SK-N-SH (cell line): Measurements from ENCODE around the gene LRRC8C. TPM values are rescaled to one million over a fixed set of nuclear protein-coding genes. Genes with fewer than 3 reads are reported as not detected.
A peak's percentile ranks its signal among the peaks of the same experiment; 100 is the strongest.

Experiments used
- CTCF ChIA-PET: fragments of 300-600, 350-600 bp; formaldehyde crosslinking; extraction: SDS; loops from one replicate; lab custom pipeline; 2021; lab: Yijun Ruan, JAX
- POLR2A ChIA-PET: fragments of 350-600 bp; sonication (Branson Sonifier 250); formaldehyde crosslinking; extraction: SDS; loops from one replicate; lab custom pipeline; 2020; ENCODE audit warnings: antibody characterized with exemption, inconsistent platforms; lab: Yijun Ruan, JAX
- DNase-seq: peaks from one replicate; pipeline ENCODE4 v3.0.0; 2012
- H2AFZ ChIP-seq: fragments of 200-600 bp; sonication (generic); 2 replicates; pipeline ENCODE4 v1.8.1; 2016; ENCODE audit warnings: antibody characterized with exemption, mild to moderate bottlenecking, low read depth
- H3F3A ChIP-seq: fragments of 200-600 bp; sonication (generic); replicated peaks from 2 replicates; pipeline ENCODE3; 2016; ENCODE audit warnings: antibody characterized with exemption, mild to moderate bottlenecking; ENCODE audit not compliant: insufficient read depth
- H3K27ac ChIP-seq, 2 experiments: fragments of 200-500 bp in 1 of 2; fragments of 200-600 bp in 1 of 2; sonication (Bioruptor generic) in 1 of 2; sonication (generic), shearing (Covaris generic) in 1 of 2; 2 replicates each; pipeline versions ENCODE4 v1.5.1 to v1.6.1; 2014 to 2016; ENCODE audit warnings: low read depth in 2 of 2, inconsistent platforms in 1 of 2, low read length in 1 of 2, mild to moderate bottlenecking in 1 of 2, mixed read lengths in 1 of 2
- H3K27me3 ChIP-seq: fragments of 200-600 bp; sonication (generic), shearing (Covaris generic); 2 replicates; pipeline ENCODE4 v1.6.1; 2016; ENCODE audit warnings: mixed run types; ENCODE audit not compliant: insufficient read depth
- H3K36me3 ChIP-seq, 2 experiments: fragments of 200-500 bp in 1 of 2; fragments of 200-600 bp in 1 of 2; sonication (Bioruptor generic) in 1 of 2; sonication (generic) in 1 of 2; replicated peaks in 1 of 2; 2 replicates each; pipeline versions ENCODE3 to v1.5.1; 2014 to 2016; ENCODE audit warnings: low read length in 1 of 2, mild to moderate bottlenecking in 1 of 2; ENCODE audit not compliant: insufficient read depth in 2 of 2, control insufficient read depth in 1 of 2
- H3K4me1 ChIP-seq, 2 experiments: fragments of 200-500 bp in 1 of 2; fragments of 200-600 bp in 1 of 2; sonication (Bioruptor generic) in 1 of 2; sonication (generic), shearing (Covaris generic) in 1 of 2; 2 replicates each; pipeline versions ENCODE4 v1.5.1 to v1.6.1; 2014 to 2016; ENCODE audit warnings: low read depth in 1 of 2, low read length in 1 of 2, mixed run types in 1 of 2; ENCODE audit not compliant: insufficient read depth in 2 of 2, control insufficient read depth in 1 of 2
- H3K4me2 ChIP-seq: fragments of 200-600 bp; sonication (generic), shearing (Covaris generic); 2 replicates; pipeline ENCODE4 v1.6.1; 2017; ENCODE audit warnings: mixed run types
- H3K4me3 ChIP-seq, 2 experiments: fragments of 200-500 bp in 1 of 2; fragments of 200-600 bp in 1 of 2; sonication (Bioruptor generic) in 1 of 2; sonication (generic), shearing (Covaris generic) in 1 of 2; 2 replicates each; pipeline versions ENCODE4 v1.5.1 to v1.8.1; 2014 to 2016; ENCODE audit warnings: low read depth in 2 of 2, inconsistent platforms in 1 of 2, low read length in 1 of 2, mild to moderate bottlenecking in 1 of 2, mixed read lengths in 1 of 2, moderate library complexity in 1 of 2
- H3K79me2 ChIP-seq: fragments of 200-600 bp; sonication (generic); 2 replicates; pipeline ENCODE4 v1.8.1; 2017; ENCODE audit warnings: mild to moderate bottlenecking; ENCODE audit not compliant: insufficient read depth
- H3K9ac ChIP-seq: fragments of 200-600 bp; sonication (generic); 2 replicates; pipeline ENCODE4 v1.6.1; 2017; ENCODE audit warnings: mixed run types
- H3K9me2 ChIP-seq: fragments of 200-600 bp; sonication (generic); 2 replicates; pipeline ENCODE4 v1.6.1; 2017; ENCODE audit warnings: mixed run types
- H3K9me3 ChIP-seq: fragments of 200-600 bp; sonication (generic); 2 replicates; pipeline ENCODE4 v1.6.1; 2017; ENCODE audit warnings: mixed run types, mild to moderate bottlenecking, moderate library complexity
- H4K20me1 ChIP-seq: fragments of 200-600 bp; sonication (generic); 2 replicates; pipeline ENCODE4 v1.6.1; 2017; ENCODE audit warnings: mild to moderate bottlenecking, mixed run types; ENCODE audit not compliant: insufficient read depth
- EP300 ChIP-seq, 2 experiments: IDR thresholded peaks; 2 replicates each; pipeline versions ENCODE4 v1.4.0 to v1.6.1; 2012; ENCODE audit warnings: borderline replicate concordance in 1 of 2, low read depth in 1 of 2, low read length in 1 of 2
- FOXJ3 ChIP-seq: sonication (generic); formaldehyde crosslinking; IDR thresholded peaks from 2 replicates; pipeline ENCODE4 v1.5.1; 2020; ENCODE audit warnings: mild to moderate bottlenecking, missing genetic modification reagents
- GABPA ChIP-seq: IDR thresholded peaks from 2 replicates; pipeline ENCODE4 v1.4.0; 2012; ENCODE audit warnings: low read depth, mild to moderate bottlenecking
- IRF3 ChIP-seq: fragments of 150-350 bp; IDR thresholded peaks from 2 replicates; pipeline ENCODE4 v1.6.1; 2016; ENCODE audit warnings: mild to moderate bottlenecking, low read depth, low read length
- MEF2A ChIP-seq: IDR thresholded peaks from 2 replicates; pipeline ENCODE4 v1.4.0; 2012; ENCODE audit warnings: low read depth, borderline replicate concordance
- MXI1 ChIP-seq: IDR thresholded peaks from 2 replicates; pipeline ENCODE4 v1.6.1; 2012; ENCODE audit warnings: mild to moderate bottlenecking, low read depth, low read length, improper control_type of control experiment
- NFIC ChIP-seq: IDR thresholded peaks from 2 replicates; pipeline ENCODE4 v1.4.0; 2012; ENCODE audit warnings: borderline replicate concordance
- NRF1 ChIP-seq: IDR thresholded peaks from 2 replicates; pipeline ENCODE4 v1.6.1; 2012; ENCODE audit warnings: low read depth, mild to moderate bottlenecking, low read length
- REST ChIP-seq: IDR thresholded peaks from 2 replicates; pipeline ENCODE4 v1.6.1; 2012; ENCODE audit warnings: mild to moderate bottlenecking, low read depth, low read length, moderate library complexity
- RFX5 ChIP-seq: IDR thresholded peaks from 2 replicates; pipeline ENCODE4 v1.6.1; 2012; ENCODE audit warnings: mild to moderate bottlenecking, improper control_type of control experiment, low read length
- RXRA ChIP-seq: IDR thresholded peaks from 2 replicates; pipeline ENCODE4 v1.4.0; 2012; ENCODE audit warnings: low read depth, mild to moderate bottlenecking, borderline replicate concordance
- USF1 ChIP-seq: IDR thresholded peaks from 2 replicates; pipeline ENCODE4 v1.4.0; 2012; ENCODE audit warnings: low read depth, borderline replicate concordance
- USF2 ChIP-seq: fragments of 150-350 bp; IDR thresholded peaks from 2 replicates; pipeline ENCODE4 v1.6.1; 2017; ENCODE audit warnings: antibody characterized with exemption, low read length, low read depth, borderline replicate concordance
- WGBS: methylation state at CpG from one replicate; pipeline ENCODE4 v1.1.6; 2017; ENCODE audit warnings: low lambda C conversion rate; 5-methylcytosine and 5-hydroxymethylcytosine counted together
- polyA plus RNA-seq, 3 experiments: library from polyadenylated mRNA; depleted of rRNA; stranded (reverse); fragments of >200 nt; gene quantifications; 2 replicates each; pipeline ENCODE4 v1.2.3, GENCODE V29; 2012

Gene LRRC8C
- polyA plus RNA-seq, 1 of the 3 experiments (the other 2 are of a cell fraction) = 4.2 TPM

GRCh38 chr1:89672489-89673183, 39.7 kb downstream of the LRRC8C start:
- Histone ChIP-seq H4K20me1 (no peaks in the 10 kb centered on the region), H3K9ac (no peak overlapping the region), H3K9me3 (no peaks in the 10 kb centered on the region), H3K4me1 (peaks cover 6 to 7% of the 10 kb centered on the region in 2 experiments; a peak in 2 of 4 replicates), H3K27me3 (no peaks in the 10 kb centered on the region), H3K36me3 (peaks cover 0 to 3% of the 10 kb centered on the region in 2 experiments), H3K79me2 (peaks cover 50% of the 10 kb centered on the region), H3K27ac (0 out of 4 replicates have a peak overlapping the region, but pooled peaks of 1 of the 2 experiments have one; percentile 14), H3K9me2 (no peaks in the 10 kb centered on the region), H3F3A (no peaks in the 10 kb centered on the region), H3K4me3 (no peak overlapping the region), H2AFZ (no peak overlapping the region), H3K4me2 (no peak overlapping the region)
- no peak for DNase-seq
- CTCF ChIA-PET = no interaction called here
- 71% methylated on average over 6 of the region's 6 CpGs for WGBS
- TF ChIP-seq RFX5 (no peak), MEF2A (no peak), FOXJ3 (CRISPR knock-in tag) (no peak), USF2 (no peak), MXI1 (no peak), NRF1 (no peak), EP300 (IDR thresholded peaks at IDR 0.05; ENCODE audit: borderline replicate concordance in 1 of 2, low read depth in 1 of 2, low read length in 1 of 2) (no peak), USF1 (no peak), REST (no peak), GABPA (no peak), IRF3 (no peak), RXRA (no peak), NFIC (no peak)
- POLR2A ChIA-PET = no interaction called here
